GM19372 (cell line): Measurements from ENCODE around the gene TBC1D4.
"Not testable (repeated sequence)": the region's sequence is repeated elsewhere in the genome, so short reads cannot be mapped to it uniquely, and the experiment has no call there.

ENCODE experiments used
- ATAC-seq: cut with Tn5 transposase; IDR thresholded peaks from one replicate; pipeline ENCODE4 v1.9.1; 2021; ENCODE audit warnings: mild to moderate bottlenecking, low read depth, moderate library complexity; ENCODE audit not compliant: unreplicated experiment

TBC1D4 gene

GRCh38 chr13:75458696-75459422 lies 23.1 kb downstream of the TBC1D4 start:
- peak; percentile 98 for ATAC-seq

DNA sequence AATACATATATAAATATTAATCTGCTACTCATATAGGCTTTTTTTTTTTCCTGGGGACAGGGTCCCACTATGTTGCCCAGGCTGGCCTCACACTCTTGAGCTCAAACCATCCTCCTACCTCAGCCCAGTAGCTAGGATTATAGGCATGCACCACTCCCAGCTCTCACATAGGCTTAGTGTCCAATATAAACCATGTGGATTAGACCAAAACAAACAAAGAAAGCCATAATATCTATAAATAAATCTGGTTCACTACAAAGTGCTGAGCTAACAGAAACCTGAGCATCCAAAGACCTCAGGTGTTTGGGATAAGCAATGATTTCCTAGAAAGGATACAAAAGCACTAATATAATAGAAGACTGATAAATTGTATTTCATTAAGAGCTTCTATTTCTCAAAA lies 26.0 kb downstream of the TBC1D4 start:
- ATAC-seq = no peak

DNA sequence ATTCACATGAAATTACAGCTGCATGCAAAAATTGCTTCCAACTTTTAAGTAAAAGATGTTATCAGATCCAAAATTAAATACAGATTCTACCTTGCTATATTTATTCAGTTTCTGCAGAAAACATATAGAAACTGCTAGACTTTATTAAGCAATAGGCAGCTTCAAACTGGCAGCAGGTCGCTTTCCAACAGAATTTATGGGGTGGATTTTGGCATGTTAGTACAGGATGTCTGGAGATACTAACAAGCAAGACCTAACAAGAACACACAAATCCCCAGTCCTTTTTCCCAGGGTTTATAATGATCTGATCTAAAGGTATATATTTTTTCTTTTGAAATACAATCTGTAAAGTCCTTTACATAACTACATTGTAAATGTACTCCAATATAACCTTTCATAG lies 27.5 kb downstream of the TBC1D4 start:
- ATAC-seq = no peak

GRCh38 chr13:75452564-75452963 lies 29.4 kb downstream of the TBC1D4 start:
- ATAC-seq = no peak

DNA sequence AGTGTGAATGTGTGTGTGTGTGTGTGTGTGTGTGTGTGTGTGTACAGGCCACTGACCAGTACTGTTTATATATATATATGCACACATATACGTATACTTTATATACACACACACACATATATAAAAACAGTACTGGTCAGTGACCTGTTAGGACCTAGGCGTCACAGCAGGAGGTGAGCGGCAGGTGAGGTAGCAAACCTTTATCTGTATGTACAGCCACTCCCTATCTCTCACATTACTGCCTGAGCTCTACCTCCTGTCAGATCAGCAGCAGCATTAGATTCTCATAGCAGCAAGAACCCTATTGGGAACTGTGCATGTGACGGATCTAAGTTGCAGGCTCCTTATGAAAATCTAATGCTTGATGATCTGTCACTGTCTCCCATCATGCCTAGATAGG lies 34.5 kb downstream of the TBC1D4 start:
- no peak for ATAC-seq

GRCh38 chr13:75446874-75447273 lies 35.1 kb downstream of the TBC1D4 start:
- no peak for ATAC-seq

DNA sequence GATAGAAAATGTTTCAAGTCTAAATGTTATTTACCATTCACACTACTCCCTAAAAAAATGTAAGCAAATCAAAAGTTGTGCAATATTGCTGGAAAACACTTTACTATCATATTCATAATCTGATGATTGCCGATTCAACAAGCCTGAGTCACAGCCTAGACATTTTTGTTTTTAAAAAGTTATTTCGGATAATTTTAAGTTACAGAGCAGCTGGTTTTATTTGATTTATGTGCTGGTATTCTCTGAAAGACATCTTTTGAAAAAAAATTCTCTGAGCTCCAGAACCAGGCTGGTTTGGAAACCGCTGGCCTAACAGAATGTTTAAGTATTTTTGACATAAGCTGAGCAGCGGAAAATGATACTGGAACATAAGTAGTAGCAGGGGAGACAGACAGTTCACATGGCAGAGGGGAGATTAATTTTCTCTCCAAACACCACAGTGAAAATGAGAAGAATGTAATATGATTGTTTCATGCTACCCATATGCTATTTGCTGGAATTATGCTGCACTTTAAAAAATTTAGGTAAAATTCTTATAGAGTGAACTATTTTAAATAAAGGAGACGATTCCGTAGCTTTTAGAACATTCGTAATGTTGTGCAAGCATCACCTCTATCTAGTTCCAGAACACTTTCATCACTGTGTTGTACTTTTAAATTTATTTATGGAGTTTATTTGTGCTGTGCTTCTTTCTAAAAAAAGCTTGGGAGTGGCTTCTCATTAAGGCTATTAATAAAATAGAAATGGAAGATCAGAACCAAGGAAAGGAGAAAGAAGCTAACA lies 36.1 kb downstream of the TBC1D4 start:
- ATAC-seq = no peak

DNA sequence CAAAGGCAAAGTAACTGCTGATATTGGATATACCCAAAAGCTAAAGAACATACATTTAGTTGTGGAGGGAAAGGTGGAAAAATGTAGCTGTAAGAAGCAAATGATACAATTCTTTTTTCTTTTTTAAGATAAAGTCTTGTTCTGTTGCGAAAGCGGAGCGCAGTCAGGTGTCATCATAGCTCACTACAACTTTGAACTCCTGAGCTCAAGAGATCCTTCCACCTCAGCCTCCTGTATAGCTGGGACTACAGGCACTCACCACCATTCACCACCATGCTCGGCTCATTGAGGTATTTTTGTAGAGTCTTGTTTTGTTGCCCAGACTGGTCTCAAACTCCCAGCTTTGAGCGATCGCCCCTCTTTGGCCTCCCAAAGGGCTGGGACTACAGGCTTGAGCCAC lies 38.0 kb downstream of the TBC1D4 start:
- ATAC-seq = no peak

GRCh38 chr13:75443356-75443958 lies 38.5 kb downstream of the TBC1D4 start:
- no peak for ATAC-seq

DNA sequence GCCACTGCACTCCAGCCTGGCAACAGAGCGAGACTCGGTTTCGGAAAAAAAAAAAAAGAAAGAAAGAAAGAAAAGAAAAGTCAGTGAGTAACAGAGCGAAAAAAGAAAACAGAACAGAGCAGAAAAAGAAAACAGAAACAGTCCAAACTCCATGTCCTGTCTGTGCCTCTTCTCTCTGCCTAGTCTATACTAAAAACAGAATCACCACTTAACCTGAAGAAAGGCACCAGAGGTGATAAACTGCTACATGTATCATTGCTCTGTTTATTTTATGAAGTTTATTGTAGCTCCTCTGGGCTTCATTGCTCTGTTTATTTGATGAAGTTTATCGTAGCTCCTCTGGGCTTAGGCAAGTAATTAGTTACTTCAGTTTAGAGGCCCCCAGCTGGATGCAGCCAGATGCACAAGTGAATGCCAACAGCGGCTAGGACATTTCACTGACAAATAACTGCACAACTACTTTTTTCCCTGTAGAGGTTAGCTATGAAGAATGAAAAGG lies 39.2 kb downstream of the TBC1D4 start:
- ATAC-seq = no peak

GRCh38 chr13:75440100-75440499 lies 41.9 kb downstream of the TBC1D4 start:
- ATAC-seq = no peak

DNA sequence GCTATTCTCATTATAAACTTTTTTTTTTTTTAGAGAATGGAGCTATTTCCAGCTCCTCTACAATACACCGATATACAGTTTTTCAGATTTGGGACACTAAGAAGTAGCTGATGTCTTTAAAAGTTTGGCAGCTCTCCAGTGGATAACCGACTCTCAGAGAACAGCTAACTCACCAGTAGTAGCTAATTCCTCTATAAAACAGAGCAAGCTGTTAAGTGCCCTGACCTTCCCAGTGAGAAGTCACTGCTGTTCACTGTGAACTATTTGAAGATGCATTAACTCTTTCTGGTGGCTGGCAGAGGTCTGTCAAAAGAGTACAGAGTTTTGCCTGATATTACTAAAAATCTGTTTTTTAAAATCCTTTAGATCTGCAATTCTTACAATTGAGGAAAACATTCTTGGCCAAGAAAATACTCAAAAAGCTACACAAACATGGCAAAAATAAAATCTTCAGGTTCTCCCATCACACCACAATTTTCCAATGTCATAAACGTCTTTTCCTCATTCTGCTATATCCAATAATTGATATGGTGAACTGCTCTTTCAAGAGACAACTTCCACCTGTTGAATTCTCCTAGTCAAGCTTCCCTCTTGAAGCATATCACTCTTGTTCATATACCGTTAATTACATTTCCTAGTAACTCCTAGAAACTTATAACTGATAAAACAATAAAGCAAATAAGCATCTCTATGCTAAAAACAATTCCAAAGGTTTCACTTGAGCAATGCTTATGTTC lies 44.2 kb downstream of the TBC1D4 start:
- ATAC-seq = no peak

DNA sequence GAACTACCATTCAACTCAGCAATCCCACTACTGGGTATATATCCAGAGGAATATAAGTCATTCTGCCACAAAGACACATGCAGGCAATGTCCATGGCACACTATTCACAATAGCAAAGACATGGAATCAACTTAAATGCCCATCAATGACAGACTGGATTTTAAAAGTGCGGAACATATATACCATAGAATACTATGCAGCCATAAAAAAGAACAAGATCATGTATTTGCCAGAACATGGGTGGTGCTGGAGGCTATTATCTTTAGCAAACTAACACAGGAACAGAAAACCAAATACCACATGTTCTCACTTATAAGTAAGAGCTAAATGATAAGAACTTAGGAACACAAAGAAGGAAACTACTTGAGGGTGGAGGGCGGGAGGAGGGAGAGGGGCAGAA lies 47.8 kb downstream of the TBC1D4 start:
- not testable (repeated sequence) for ATAC-seq

DNA sequence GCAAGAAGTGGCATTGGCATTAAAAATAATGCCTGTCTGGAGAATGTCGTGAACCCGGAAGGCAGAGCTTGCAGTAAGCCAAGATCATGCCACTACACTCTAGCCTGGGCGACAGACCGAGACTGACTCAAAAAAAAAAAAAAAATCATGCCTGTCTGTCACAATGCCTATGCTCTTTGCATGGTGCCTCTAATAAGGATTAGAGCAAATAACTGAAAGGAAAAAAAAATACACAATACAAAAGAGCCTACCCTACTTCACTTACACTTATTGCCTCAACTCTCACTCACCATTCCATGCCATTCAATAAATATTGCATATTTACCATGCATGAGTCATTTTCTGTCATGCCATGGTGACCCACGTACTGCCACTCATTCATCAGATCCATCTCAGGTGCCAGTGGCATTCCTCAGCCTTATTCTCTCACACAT lies 49.1 kb downstream of the TBC1D4 start:
- ATAC-seq = no peak

- ATAC-seq = no peak
Measured at GRCh38 chr13:75432045-75432444, 49.9 kb downstream of the TBC1D4 start.

DNA sequence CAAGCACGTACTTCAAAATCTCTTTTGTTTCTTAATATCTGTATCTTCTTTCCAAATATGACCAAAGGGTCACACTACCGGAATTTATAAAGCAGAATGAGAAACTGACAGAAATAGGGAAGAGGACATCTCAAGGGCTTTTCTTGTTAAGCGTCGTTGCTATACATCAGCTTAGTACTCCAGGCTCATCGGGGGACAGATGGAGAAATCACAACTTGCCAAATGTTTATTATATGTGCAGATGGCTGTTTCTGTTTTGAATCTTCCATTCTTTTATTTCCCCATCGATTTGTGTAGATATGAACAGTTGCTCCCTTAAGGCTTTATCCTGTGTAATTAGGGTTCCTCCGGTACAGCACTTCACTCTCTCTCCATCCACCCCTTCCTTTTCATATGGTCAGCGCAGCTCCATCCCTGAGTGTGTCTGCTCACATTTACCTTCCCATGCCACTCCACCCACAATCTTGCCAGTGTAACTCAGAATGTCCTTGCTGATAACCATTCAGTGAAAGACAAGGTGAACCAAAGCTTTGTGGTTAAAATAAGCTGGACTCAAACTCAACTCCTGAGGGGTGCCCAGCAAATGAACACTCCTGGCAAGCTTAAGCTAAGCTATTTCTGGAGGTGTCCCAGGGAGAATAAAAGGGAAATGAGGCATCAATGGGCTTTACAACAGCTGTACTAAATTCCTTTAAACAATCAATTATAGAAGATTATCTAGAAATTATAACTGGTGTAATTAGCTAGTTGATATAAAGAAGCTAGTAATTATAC lies 51.3 kb downstream of the TBC1D4 start:
- no peak for ATAC-seq

DNA sequence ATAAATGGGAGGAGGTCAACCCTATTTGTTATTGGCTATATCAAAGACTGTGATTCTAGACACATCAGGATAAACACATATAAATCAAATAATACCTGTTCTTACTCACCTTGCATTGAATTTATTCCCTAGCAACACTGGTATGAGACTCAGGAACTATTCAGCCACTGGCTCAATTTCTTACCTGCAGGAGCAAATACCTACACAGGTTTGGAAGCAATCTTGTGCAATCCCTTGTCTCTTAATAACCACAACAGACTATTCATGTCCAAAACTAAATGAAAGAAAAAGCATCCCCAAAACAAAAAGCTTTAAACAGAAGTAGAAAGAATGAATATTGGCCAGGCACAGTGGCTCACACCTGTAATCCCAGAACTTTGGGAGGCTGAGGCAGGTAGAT lies 55.5 kb downstream of the TBC1D4 start:
- ATAC-seq = no peak

- no peak for ATAC-seq
Measured at GRCh38 chr13:75425216-75426009, 56.6 kb downstream of the TBC1D4 start.

DNA sequence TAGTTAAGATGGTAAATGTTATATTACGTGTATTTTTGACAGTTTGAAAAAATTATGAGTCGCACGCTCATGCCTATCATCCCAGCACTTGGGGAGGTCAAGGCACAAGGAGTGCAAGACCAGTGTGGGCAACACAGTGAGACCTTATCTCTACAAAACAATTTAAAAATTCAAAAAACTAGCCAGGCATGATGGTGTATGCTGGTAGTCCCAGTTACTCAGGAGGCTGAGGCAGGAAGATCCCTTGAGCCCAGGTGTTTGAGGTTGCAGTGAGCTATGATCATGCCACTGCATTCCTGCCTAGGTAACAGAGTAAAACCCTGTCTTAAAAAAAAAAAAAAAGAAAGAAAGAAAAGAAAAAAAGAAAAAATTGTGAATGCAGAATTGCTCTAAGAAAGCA lies 58.0 kb downstream of the TBC1D4 start:
- no peak for ATAC-seq
